ENCODE data around the gene ABAT.

- TF ChIP-seq CTCF (IDR thresholded peaks at IDR 0.05) (no peak), EP300 (IDR thresholded peaks at IDR 0.05) (no peak), POLR2A (IDR thresholded peaks at IDR 0.05) (no peak)
These were observed 132.0 kb downstream of the ABAT start for GRCh38 chr16:8806272-8806983.

Measured in tibial nerve (tissue), 4 donors.